LoVo (cell line): ENCODE data around the gene LRPPRC.

Experiments
- DNase-seq: peaks from one replicate; pipeline ENCODE4 v3.0.0-alpha.2; 2016; ENCODE audit warnings: low spot score

LRPPRC gene

DNA sequence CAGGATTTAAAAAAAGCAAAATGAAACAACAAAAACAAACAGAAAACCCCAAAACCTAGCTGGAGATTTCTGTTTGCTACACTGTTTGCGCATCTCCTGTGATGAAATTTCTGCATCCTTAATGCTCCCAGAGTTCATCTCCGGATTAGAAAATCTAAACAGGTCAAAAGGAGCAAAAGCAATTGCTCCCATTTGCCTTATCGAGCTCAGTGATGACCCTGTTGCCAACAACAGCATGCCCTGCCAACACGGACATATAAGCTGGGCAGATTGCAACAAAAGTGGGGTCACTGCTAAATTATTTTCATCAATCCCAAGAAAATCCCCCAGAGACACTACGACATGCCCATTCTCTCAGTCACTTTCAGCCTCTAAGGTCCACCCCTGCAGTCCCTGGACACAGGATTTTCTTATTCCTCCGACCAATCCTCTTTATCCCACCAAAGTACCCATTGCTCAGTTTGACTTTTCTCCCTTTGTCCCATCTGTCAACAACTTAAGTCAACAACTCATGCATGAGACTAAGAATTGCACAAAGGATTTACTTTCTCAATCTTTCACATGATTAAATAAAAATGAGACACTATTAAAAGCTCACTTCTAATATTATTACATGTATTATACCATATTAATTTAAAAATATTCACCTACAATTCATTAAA is 89.2 kb downstream of the LRPPRC start:
- no peak for DNase-seq

- no peak for DNase-seq
Measured at GRCh38 chr2:43905871-43906270, 89.9 kb downstream of the LRPPRC start.

- no peak for DNase-seq
Measured at GRCh38 chr2:43905371-43905803, 90.4 kb downstream of the LRPPRC start.

DNA sequence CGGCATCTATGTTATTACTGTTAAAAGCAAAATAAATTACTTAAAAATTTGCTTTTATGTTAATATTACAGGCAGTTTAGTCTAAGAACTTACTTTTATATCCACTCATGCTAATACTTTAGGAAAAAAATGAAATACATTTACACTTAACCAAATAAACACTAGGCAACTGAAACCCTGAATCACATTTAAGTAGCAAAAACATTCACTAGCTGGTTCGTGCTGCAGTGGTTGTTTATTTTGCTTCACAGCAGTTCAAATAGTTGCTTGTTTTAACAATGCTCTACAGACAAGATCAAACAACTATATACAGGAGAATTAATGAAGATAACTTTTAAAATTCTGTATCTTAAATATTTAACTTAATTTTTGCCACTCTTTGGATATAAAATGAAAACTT is 96.2 kb downstream of the LRPPRC start:
- DNase-seq: no peak

GRCh38 chr2:43898838-43899346 is 96.9 kb downstream of the LRPPRC start:
- no peak for DNase-seq

GRCh38 chr2:43898134-43898837 is 97.5 kb downstream of the LRPPRC start:
- DNase-seq: no peak

- DNase-seq: no peak
Measured at GRCh38 chr2:43897492-43897891, 98.3 kb downstream of the LRPPRC start.

DNA sequence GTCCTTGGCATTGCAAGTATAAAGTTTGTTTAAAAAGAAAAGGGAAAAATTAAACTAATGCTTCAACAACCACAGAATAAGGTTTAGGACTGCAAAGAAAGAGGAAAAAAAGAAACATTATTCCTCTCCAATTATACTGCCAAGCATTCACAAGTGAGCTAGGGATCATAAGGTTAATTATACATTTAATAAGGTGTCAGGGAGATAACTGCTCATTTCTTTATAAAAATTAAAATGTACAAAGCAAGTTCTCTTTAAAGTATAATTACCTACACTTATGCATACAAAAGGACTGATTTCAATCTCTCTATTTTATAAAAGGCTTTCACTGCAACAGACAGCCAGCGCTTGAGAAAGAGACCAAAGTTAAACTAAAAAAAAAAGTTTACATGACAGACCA is 98.9 kb downstream of the LRPPRC start:
- DNase-seq: no peak

DNA sequence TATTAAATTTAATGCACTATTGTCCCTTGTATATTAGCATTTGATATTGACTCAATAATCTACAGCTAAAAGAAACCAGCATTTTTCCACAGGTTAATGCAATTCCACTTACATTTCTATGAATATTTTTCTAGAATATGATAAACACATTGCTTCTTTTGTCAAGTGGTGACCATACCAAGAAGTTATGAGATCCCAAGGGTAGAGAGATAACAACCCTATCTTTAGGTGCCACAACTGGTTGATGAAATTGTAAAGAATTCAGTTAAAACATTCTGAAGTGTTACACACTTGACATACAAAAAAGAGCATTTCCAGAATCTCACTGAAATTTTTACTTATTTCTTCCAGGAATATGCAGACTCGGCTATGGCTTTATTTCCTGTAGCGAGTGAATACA is 101.0 kb downstream of the LRPPRC start:
- no peak for DNase-seq

DNA sequence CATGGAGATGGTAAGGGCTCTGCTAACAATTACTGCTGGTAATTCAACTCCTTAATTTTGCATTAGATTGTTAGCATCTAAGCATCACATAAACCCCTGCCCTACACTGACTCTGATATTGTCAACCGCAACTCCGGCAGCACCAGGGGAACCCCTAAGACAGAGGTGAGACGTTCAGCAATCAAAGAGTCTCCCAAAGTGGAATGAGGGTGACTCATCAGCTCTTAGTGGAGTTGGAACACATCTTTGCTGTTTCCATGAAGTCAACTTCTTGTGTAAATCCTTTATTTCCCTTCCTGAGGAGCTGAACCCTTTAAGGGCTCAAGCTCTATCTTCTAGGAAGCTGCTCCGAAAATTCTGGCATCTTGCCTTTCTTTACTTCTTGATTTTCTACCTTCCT is 104.9 kb downstream of the LRPPRC start:
- no peak for DNase-seq

- no peak for DNase-seq
Measured at GRCh38 chr2:43889416-43889815, 106.4 kb downstream of the LRPPRC start.

DNA sequence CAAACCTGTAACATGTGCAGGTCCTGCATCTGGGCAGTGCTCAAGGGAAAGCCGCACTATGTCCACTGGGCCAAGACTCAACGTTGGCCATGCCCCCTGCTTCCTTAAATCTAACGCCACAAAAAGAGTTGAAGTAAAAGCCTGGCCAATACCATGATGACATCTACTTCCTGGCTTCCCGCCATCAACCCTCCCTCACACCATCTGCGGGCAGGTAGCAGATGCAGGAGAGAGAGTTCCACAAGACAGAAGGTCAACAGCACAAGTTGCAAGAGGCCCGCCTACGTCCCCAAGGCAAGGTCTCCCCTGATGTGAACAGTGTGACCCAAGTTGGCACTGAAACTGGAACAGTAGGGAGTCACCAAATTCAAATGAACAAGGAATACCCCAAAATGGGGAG is 108.6 kb downstream of the LRPPRC start:
- no peak for DNase-seq

- no peak for DNase-seq
Measured at GRCh38 chr2:43885132-43885632, 110.6 kb downstream of the LRPPRC start.

DNA sequence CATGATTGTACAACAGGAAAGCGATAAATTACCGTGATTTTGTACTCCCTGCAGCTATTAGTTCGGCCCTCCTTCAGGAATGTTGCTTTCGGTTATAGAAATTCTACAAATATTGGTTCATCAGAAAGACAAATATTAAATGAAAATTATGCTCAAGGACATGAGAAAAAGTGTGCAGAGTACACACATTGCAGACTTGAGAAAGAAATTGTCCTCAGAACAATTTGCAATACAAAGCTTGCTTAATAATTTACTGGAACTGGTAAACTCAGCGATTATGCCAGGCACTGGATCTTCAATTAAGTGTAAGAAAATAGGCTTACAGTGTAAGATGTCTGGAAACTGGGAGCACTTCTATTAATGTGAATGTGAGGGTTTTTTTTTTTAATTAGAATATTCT is 111.1 kb downstream of the LRPPRC start:
- no peak for DNase-seq

GRCh38 chr2:43882312-43882711 is 113.5 kb downstream of the LRPPRC start:
- DNase-seq: no peak

DNA sequence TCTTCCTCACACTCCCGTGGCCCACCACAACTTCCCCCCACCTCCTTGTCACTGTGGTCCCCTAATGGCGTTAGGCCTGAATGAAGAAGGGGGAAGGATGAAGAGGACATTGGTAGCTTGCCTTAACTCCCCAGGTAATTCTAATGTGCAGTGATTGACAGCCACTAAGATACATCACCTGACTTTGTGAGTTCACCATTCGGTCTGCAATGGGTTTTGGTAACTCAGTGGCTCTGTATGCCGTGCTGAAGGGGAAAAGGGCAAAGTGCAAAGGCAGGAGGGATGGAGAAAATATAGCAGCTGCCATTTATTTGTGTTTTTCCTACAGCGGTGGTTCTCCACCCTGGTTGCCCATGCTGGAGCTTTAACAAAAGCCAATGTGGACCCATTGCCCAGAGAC is 114.8 kb downstream of the LRPPRC start:
- DNase-seq: no peak

DNA sequence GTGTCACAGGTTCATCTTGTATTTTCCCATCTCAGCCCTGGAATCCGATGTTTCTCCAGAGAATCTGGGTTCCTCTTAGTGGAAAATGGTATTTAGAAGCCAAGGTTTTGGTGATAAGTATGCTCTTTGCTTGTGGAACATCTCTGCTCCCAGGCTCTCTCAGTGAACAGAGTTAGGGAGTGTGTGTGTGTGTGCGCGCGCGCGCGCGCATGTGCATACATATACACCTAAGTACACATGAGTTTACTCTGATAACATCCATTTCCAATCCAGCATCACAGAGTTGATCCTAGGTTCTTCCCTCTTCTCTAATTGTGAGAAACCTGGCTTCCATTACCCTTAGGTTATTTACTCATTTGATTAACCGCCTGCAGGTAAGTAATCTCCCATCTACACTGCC is 115.3 kb downstream of the LRPPRC start:
- no peak for DNase-seq

DNA sequence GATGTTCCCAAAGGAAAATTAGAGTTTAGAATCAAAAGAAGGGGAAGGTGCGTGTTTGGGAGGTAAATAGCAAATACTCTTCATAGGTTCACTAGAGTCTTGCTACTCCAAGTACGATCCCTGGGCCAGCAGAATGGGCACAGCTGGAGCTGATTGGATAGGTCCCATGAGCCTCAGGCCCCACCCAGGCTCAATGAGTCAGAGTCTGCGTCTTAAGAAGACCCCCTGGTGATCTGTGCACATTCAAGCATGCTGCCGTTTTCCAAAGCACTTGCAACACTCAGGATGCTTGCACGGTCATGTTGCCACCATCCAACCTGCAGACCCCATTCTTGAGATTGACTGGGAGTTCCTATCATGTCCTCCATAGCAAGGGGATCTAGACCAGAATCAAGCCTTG is 116.5 kb downstream of the LRPPRC start:
- DNase-seq: peak; percentile 10

DNA sequence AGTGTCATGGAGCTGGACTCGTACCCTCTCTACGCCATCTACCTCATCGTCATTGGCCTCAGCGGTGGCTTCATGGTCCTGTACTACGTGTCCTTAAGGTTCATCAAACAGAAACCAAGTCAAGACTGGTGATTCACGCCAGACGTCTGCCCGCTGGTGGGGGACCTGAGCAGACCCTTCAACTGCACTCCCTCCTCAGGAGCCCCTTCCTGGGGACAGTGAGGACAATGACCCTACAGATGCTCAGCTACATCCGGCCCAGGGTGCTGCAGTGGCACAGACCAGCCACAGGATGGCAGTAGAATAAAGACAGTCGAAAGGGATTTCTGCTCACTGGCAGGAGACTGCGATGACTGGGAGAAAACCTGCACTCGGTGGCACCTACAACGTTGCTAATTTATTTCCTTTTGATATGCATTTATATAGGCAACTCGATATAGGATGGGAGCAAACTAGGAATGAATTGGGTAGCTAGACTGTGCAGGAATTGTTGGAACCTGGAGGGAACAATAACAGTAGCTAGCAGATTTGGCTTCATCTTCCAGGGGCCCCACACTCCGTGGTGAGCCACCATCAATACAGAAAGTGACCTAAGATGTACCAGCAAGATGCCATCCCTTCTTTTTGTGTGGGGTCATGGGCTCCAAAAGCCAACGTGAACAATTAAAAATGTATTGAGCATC is 117.9 kb downstream of the LRPPRC start:
- DNase-seq: peak; percentile 59

GRCh38 chr2:43874776-43875451 is 120.9 kb downstream of the LRPPRC start:
- no peak for DNase-seq

DNA sequence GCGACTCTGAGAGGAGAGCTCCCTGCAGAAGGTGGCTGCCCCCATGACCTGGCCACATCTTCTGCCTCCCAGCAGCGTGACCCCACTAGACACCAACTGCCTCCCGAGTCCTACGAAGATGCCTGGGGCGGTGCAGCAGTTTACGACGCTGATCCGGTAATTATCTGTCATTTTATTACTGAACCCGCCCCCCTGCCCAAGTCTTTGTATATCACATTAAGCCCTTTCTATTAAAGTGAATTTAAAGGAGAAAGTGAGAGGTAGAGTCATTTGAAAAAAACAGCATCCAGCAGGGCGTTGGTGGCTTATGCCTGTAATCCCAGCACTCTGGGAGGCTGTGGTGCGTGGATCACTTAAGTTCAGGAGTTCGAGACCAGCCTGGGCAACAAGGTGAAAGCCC is 123.6 kb downstream of the LRPPRC start:
- DNase-seq: no peak

DNA sequence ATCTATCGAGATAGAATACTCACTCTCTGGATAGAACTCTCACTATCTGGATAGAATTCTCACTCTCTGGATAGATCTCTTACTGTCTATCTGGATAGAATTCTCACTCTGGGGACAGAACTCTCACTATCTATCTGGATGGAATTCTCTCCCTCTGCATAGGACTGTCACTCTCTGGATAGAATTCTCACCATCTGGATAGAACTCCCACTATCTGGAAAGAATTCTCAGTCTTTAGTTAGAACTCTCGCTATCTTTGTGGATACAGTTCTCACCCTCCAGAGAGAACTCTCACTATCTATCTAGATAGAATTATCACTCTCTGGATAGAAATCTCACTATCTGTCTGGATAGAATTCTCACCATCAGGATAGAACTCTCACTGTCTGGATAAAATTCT is 140.5 kb downstream of the LRPPRC start:
- no peak for DNase-seq
